Heart left ventricle (tissue), 16 donors: ENCODE data around the gene PNLIP. TPM values are rescaled to one million over a fixed set of nuclear protein-coding genes. Genes with fewer than 3 reads are reported as not detected.

Experiments
- ATAC-seq, 4 donors: fragments of 200-7000 bp; cut with Tn5 transposase; one replicate each; pipeline ENCODE4 v1.9.1; 2020 to 2022; ENCODE audit warnings: moderate library complexity in 4 of 4, mild to moderate bottlenecking in 3 of 4, moderate number of reproducible peaks in 1 of 4
- DNase-seq, 5 donors: peaks; one replicate each; pipeline ENCODE4 v3.0.0-alpha.2; 2020
- H3K27ac ChIP-seq, 12 donors: fragments of 200-600 bp; sonication (generic) in 4 of 12; one replicate each; pipeline versions ENCODE4 v1.5.0 to v1.8.0; 2016 to 2022; ENCODE audit warnings: mild to moderate bottlenecking in 2 of 12
- H3K27me3 ChIP-seq, 9 donors: fragments of 200-600 bp; sonication (generic) in 2 of 9; one replicate each; pipeline versions ENCODE4 v1.5.1 to v1.8.0; 2016 to 2022; ENCODE audit warnings: mild to moderate bottlenecking in 3 of 9
- H3K36me3 ChIP-seq, 9 donors: fragments of 200-600 bp; sonication (generic) in 2 of 9; one replicate each; pipeline versions ENCODE4 v1.5.0 to v1.8.0; 2018 to 2022; ENCODE audit warnings: mild to moderate bottlenecking in 2 of 9
- H3K4me1 ChIP-seq, 12 donors: fragments of 200-600 bp; sonication (generic) in 4 of 12; one replicate each; pipeline versions ENCODE4 v1.5.0 to v1.8.0; 2016 to 2022; ENCODE audit warnings: mild to moderate bottlenecking in 3 of 12
- H3K4me3 ChIP-seq, 12 donors: fragments of 200-600 bp; sonication (generic) in 4 of 12; one replicate each; pipeline versions ENCODE4 v1.5.0 to v1.8.0; 2017 to 2022; ENCODE audit warnings: mild to moderate bottlenecking in 9 of 12, moderate library complexity in 4 of 12
- H3K9me3 ChIP-seq, 12 donors: fragments of 200-600 bp; sonication (generic) in 4 of 12; one replicate each; pipeline versions ENCODE4 v1.5.0 to v1.8.0; 2016 to 2022; ENCODE audit warnings: mild to moderate bottlenecking in 1 of 12
- POLR2A ChIP-seq, 2 donors: fragments of 450-650 bp; IDR thresholded peaks; one replicate each; pipeline ENCODE4 v1.6.1; 2017; ENCODE audit warnings: antibody characterized with exemption in 2 of 2, mild to moderate bottlenecking in 2 of 2, moderate library complexity in 2 of 2
- WGBS, 4 donors: extraction: QIAGEN DNeasy Blood & Tissue Kit in 2 of 4; methylation state at CpG; one replicate each; pipeline versions ENCODE4 v1.1.5 to v1.1.7; 2013 to 2018; 5-methylcytosine and 5-hydroxymethylcytosine counted together
- intact Hi-C, 10 donors: fragments of 100-400 bp; cut with DNase I; formaldehyde crosslinking; loops; one replicate each; pipeline versions ENCODE4 v1.11.1 to v1.14.2; 2022
- polyA plus RNA-seq, 2 donors: library from polyadenylated mRNA; stranded (reverse); fragments of 200-250 nt; gene quantifications; one replicate each; pipeline ENCODE4 v1.2.3, GENCODE V29; 2013
- total RNA-seq, 9 donors: library from RNA; depleted of rRNA in 2 of 9; stranded (reverse); fragments of >200 nt in 2 of 9; fragmentation: NEBNext Ultra II Directional in 3 of 9; extraction: Animal tissue kit (Norgen Biotek cat#: 25700) in 3 of 9; gene quantifications; one replicate each; pipeline versions ENCODE4 v1.1.0 to v1.2.4, GENCODE V29; 2016 to 2023
- TF ChIP-seq, protein P1 (sequence below), 12 donors: fragments of 200-600 bp; sonication (generic) in 4 of 12; IDR thresholded peaks; one replicate each; pipeline versions ENCODE4 v1.5.0 to v1.8.0; 2018 to 2022; ENCODE audit warnings: antibody characterized with exemption in 12 of 12, mild to moderate bottlenecking in 5 of 12
- donor health status: ischemic (EF 13 %, LVEDD 7.1; RV severe dilation, severe dysfunction).
- donor health status: healthy with polysubstance abuse.
- donor health status: DM: no; HTN: yes; CAD: no.
- donor health status: DM: no; HTN: no; CAD: no.
- donor health status: ischemic (EF 25% LVEDD 6.9; RV normal size, moderate dysfunction).
- donor health status: ischemic (EF 25% LVEDD 5.7; RV mildly dilated, moderate dysfunction).
- donor health status: healthy.
- donor health status: DM: yes; HTN: yes; CAD: no.
- donor health status: ischemic (EF 35%, LVEDD 5.7; RV mildly dilated, moderate dysfunction).
- donor health status: nonischemic (EF 11% LVEDD 7.7; RV severe dilation, severe dysfunction).
- donor health status: DM: yes; HTN: yes; CAD: no.
- donor health status: PGD.
- donor health status: ischemic (EF 29% LVEDD 5.4; RV normal size, mild dysfunction).
- donor health status: nonischemic (EF 23%, LVEDD 6.1; RV moderate dilation, normal function).

PNLIP gene
- total and polyA plus RNA-seq, 11 donors, result 0.07 to 2.3 (median 1.7) TPM; not detected in 5

DNA sequence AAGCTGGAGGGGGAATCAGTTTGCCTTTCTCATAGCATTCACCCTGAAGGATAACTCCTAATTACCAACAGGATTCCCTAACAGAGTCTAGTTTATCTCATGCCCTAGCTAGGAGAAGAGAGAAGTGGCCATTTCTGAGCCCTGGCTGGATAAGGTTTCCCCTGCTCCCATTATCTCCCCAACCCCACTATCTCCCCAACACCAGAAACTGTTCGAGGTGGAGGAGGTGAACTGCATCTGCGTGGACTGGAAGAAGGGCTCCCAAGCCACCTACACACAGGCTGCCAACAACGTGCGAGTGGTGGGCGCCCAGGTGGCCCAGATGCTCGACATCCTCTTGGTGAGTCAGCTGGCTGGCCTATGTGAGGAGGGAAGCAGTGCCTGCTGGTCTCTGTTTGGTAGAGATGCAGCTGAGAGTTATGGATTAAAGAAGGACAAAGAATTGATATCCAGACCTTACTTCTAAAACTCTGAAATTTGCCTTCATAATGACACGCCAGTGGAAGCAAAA is 48.8 kb downstream of the PNLIP start:
- Histone ChIP-seq H3K27me3 (peaks cover 0 to 5% (median 0%) of the 10 kb centered on the region in 9 donors), H3K4me1 (no peaks in the 10 kb centered on the region), H3K4me3 (no peak overlapping the region), H3K9me3 (no peaks in the 10 kb centered on the region), H3K27ac (no peak overlapping the region), H3K36me3 (no peaks in the 10 kb centered on the region)
- ATAC-seq (no peak), DNase-seq (no peak)
- intact Hi-C loops, result no loop called here
- TF ChIP-seq POLR2A (IDR thresholded peaks at IDR 0.05), result no peak
- TF ChIP-seq, protein P1, sequence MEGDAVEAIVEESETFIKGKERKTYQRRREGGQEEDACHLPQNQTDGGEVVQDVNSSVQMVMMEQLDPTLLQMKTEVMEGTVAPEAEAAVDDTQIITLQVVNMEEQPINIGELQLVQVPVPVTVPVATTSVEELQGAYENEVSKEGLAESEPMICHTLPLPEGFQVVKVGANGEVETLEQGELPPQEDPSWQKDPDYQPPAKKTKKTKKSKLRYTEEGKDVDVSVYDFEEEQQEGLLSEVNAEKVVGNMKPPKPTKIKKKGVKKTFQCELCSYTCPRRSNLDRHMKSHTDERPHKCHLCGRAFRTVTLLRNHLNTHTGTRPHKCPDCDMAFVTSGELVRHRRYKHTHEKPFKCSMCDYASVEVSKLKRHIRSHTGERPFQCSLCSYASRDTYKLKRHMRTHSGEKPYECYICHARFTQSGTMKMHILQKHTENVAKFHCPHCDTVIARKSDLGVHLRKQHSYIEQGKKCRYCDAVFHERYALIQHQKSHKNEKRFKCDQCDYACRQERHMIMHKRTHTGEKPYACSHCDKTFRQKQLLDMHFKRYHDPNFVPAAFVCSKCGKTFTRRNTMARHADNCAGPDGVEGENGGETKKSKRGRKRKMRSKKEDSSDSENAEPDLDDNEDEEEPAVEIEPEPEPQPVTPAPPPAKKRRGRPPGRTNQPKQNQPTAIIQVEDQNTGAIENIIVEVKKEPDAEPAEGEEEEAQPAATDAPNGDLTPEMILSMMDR (IDR thresholded peaks at IDR 0.05), result no peak
- WGBS, 4 donors, result 73 to 81% (median 77%) methylated on average over 7 of the region's 7 CpGs

DNA sequence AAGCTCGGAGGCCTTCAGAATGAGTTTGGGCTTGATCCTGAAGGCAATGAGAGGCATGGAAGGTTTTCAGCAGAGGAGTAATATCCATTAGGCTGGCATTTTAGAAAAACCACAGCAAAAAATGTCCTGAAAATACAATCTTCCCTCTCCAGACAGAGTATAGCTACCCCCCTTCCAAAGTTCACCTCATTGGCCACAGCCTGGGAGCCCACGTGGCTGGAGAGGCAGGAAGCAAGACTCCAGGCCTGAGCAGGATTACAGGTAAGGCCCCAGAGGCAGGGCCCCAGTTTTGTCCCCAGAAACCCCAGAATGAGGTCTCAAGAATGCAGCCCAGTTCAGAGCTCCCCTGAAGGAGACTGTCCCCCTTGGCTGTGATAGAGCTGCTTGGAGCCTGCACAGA is 50.3 kb downstream of the PNLIP start:
- Histone ChIP-seq H3K27ac (no peak overlapping the region), H3K4me1 (no peaks in the 10 kb centered on the region), H3K9me3 (no peaks in the 10 kb centered on the region), H3K36me3 (no peaks in the 10 kb centered on the region), H3K4me3 (no peak overlapping the region), H3K27me3 (peaks cover 0 to 5% (median 0%) of the 10 kb centered on the region in 9 donors)
- WGBS, 4 donors, result 73 to 91% (median 78%) methylated on average over 2 of the region's 2 CpGs
- intact Hi-C loops, result no loop called here
- no peak for ATAC-seq
- DNase-seq, result no peak
- TF ChIP-seq, protein P1 (IDR thresholded peaks at IDR 0.05), result no peak
- TF ChIP-seq POLR2A (IDR thresholded peaks at IDR 0.05), result no peak

DNA sequence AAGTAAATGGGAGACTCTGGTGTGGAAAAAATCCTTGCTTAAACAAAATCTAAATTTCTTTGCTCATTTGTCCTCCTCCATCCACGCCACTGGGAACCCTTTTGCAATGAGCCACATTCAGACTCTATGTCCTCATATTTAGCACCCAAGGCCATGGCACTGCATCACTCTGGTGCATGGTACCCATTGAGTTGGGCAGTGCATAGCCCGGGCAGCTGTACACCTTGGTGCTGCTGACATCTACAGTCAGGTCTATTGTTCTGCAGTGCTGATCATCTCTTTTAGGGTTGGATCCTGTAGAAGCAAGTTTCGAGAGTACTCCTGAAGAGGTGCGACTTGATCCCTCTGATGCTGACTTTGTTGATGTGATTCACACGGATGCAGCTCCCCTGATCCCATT is 51.8 kb downstream of the PNLIP start:
- intact Hi-C loops, result no loop called here
- H3K4me3 ChIP-seq, result no peak overlapping the region
- ATAC-seq (no peak), DNase-seq (no peak)
- no peaks in the 10 kb centered on the region for H3K9me3 ChIP-seq
- TF ChIP-seq, protein P1 (IDR thresholded peaks at IDR 0.05), result no peak
- TF ChIP-seq POLR2A (IDR thresholded peaks at IDR 0.05), result no peak
- H3K27me3 ChIP-seq, result peaks cover 0 to 10% (median 0%) of the 10 kb centered on the region in 9 donors
- no peaks in the 10 kb centered on the region for H3K36me3 ChIP-seq
- no peak overlapping the region for H3K27ac ChIP-seq
- WGBS, 4 donors, result 80 to 84% (median 83%) methylated on average over 5 of the region's 5 CpGs
- no peaks in the 10 kb centered on the region for H3K4me1 ChIP-seq

DNA sequence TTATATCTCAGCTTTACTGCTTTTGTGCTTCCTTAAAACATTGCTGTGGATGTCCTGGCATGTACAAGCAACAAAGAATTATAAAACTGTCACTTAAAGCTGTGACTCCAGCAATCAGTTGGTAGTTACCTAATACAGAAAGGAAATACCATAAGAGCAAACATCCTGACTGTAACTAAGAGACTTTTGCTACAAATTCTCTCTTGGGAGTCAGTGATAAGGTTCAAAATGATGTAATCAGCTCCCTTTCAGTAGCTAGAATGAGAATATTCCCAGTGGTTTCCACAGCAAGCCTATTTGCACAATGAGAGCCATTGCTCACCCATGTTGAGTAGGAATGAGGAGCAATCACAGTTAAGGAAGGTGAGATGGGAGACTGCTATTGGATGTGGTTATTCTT is 52.6 kb downstream of the PNLIP start:
- no peak for TF ChIP-seq POLR2A (IDR thresholded peaks at IDR 0.05)
- TF ChIP-seq, protein P1 (IDR thresholded peaks at IDR 0.05), result no peak
- DNase-seq, result no peak
- H3K36me3 ChIP-seq, result no peaks in the 10 kb centered on the region

More for the DNA sequence above, 52.6 kb downstream of the PNLIP start:
- no peak overlapping the region for H3K27ac ChIP-seq
- no peaks in the 10 kb centered on the region for H3K4me1 ChIP-seq
- H3K4me3 ChIP-seq, result no peak overlapping the region
- peaks cover 0 to 14% (median 0%) of the 10 kb centered on the region in 9 donors for H3K27me3 ChIP-seq
- no peak for ATAC-seq
- H3K9me3 ChIP-seq, result no peaks in the 10 kb centered on the region
- intact Hi-C loops, result no loop called here
